Measurements from ENCODE around the gene DHX16.

The DHX16 gene

GRCh38 chr6:30711758-30712380 lies 39.1 kb upstream of the DHX16 start:
- Histone ChIP-seq H3K79me1 (ENCODE audit: low read length) (peaks cover 5% of the 10 kb centered on the region), H3K79me2 (ENCODE audit: control insufficient read depth, insufficient read depth, low read length, poor library complexity) (peaks cover 1% of the 10 kb centered on the region), H3K23ac (ENCODE audit: low read length) (no peak overlapping the region), H3K14ac (ENCODE audit: low read length) (no peak overlapping the region), H2BK120ac (ENCODE audit: insufficient read depth, low read length, poor library complexity) (no peak overlapping the region), H3K9ac (ENCODE audit: low read length) (no peak overlapping the region), H2BK5ac (ENCODE audit: low read depth, low read length, poor library complexity) (no peak overlapping the region), H3K4me3 (ENCODE audit: low read depth, low read length) (no peak overlapping the region), H3K27ac (ENCODE audit: low read depth, low read length) (no peak overlapping the region), H3K4me2 (ENCODE audit: low read length) (no peak overlapping the region), H4K91ac (ENCODE audit: low read depth, low read length) (no peak overlapping the region), H3K36me3 (ENCODE audit: control insufficient read depth in 1 of 2, insufficient read depth in 2 of 2, low read length in 2 of 2) (peaks cover 34 to 45% of the 10 kb centered on the region in 2 experiments), H3K18ac (ENCODE audit: low read length) (no peak overlapping the region), H3K4ac (ENCODE audit: low read depth, low read length) (no peak overlapping the region), H2AK5ac (ENCODE audit: low read length) (no peak overlapping the region), H2AFZ (ENCODE audit: insufficient read depth, low read length, poor library complexity) (no peak overlapping the region), H4K12ac (ENCODE audit: low read depth, low read length) (no peak overlapping the region), H3K4me1 (ENCODE audit: control insufficient read depth in 1 of 2, insufficient read depth in 2 of 2, low read length in 2 of 2) (peaks cover 2 to 5% of the 10 kb centered on the region in 2 experiments), H3K9me3 (ENCODE audit: insufficient read depth, low read depth, low read length) (no peaks in the 10 kb centered on the region), H2BK12ac (ENCODE audit: low read length) (no peak overlapping the region), H3K27me3 (ENCODE audit: insufficient read depth, low read length) (no peaks in the 10 kb centered on the region), H4K8ac (ENCODE audit: low read depth, low read length) (no peak overlapping the region)
- WGBS (ENCODE audit: extremely low coverage, insufficient coverage, insufficient read length), result no CpG with 5 or more reads among the region's 1 CpG
- no peak for DNase-seq

- Histone ChIP-seq H2BK120ac (ENCODE audit: insufficient read depth, low read length, poor library complexity) (no peak overlapping the region), H3K9ac (ENCODE audit: low read length) (no peak overlapping the region), H3K18ac (ENCODE audit: low read length) (no peak overlapping the region), H4K12ac (ENCODE audit: low read depth, low read length) (no peak overlapping the region), H3K27me3 (ENCODE audit: insufficient read depth, low read length) (no peaks in the 10 kb centered on the region), H3K4me3 (ENCODE audit: low read depth, low read length) (no peak overlapping the region), H3K4me1 (ENCODE audit: control insufficient read depth in 1 of 2, insufficient read depth in 2 of 2, low read length in 2 of 2) (peaks cover under 1 to 2% of the 10 kb centered on the region in 2 experiments), H4K8ac (ENCODE audit: low read depth, low read length) (no peak overlapping the region), H3K79me2 (ENCODE audit: control insufficient read depth, insufficient read depth, low read length, poor library complexity) (no peaks in the 10 kb centered on the region), H2BK5ac (ENCODE audit: low read depth, low read length, poor library complexity) (no peak overlapping the region), H3K9me3 (ENCODE audit: insufficient read depth, low read depth, low read length) (no peaks in the 10 kb centered on the region), H3K36me3 (ENCODE audit: control insufficient read depth in 1 of 2, insufficient read depth in 2 of 2, low read length in 2 of 2) (peaks cover 48 to 56% of the 10 kb centered on the region in 2 experiments), H3K4me2 (ENCODE audit: low read length) (no peak overlapping the region), H3K79me1 (ENCODE audit: low read length) (no peaks in the 10 kb centered on the region), H3K4ac (ENCODE audit: low read depth, low read length) (no peak overlapping the region), H3K14ac (ENCODE audit: low read length) (no peak overlapping the region), H2BK12ac (ENCODE audit: low read length) (no peak overlapping the region), H3K27ac (ENCODE audit: low read depth, low read length) (no peak overlapping the region), H2AFZ (ENCODE audit: insufficient read depth, low read length, poor library complexity) (no peak overlapping the region), H4K91ac (ENCODE audit: low read depth, low read length) (no peak overlapping the region), H3K23ac (ENCODE audit: low read length) (no peak overlapping the region), H2AK5ac (ENCODE audit: low read length) (no peak overlapping the region)
- WGBS (ENCODE audit: extremely low coverage, insufficient coverage, insufficient read length), result no CpG with 5 or more reads among the region's 2 CpGs
- no peak for DNase-seq
These were observed 36.5 kb upstream of the DHX16 start for GRCh38 chr6:30709101-30709868.

- H4K12ac ChIP-seq (ENCODE audit: low read depth, low read length), result no peak overlapping the region
- no peaks in the 10 kb centered on the region for H3K9me3 ChIP-seq (ENCODE audit: insufficient read depth, low read depth, low read length)
- no CpG with 5 or more reads among the region's 6 CpGs for WGBS (ENCODE audit: extremely low coverage, insufficient coverage, insufficient read length)
- no peak overlapping the region for H2BK120ac ChIP-seq (ENCODE audit: insufficient read depth, low read length, poor library complexity)
- H3K79me2 ChIP-seq (ENCODE audit: control insufficient read depth, insufficient read depth, low read length, poor library complexity), result no peaks in the 10 kb centered on the region
- no peak overlapping the region for H3K23ac ChIP-seq (ENCODE audit: low read length)
- no peak overlapping the region for H3K18ac ChIP-seq (ENCODE audit: low read length)
- H4K8ac ChIP-seq (ENCODE audit: low read depth, low read length), result no peak overlapping the region
- no peak overlapping the region for H2AFZ ChIP-seq (ENCODE audit: insufficient read depth, low read length, poor library complexity)
- DNase-seq, result no peak
- H3K9ac ChIP-seq (ENCODE audit: low read length), result no peak overlapping the region
- H2AK5ac ChIP-seq (ENCODE audit: low read length), result no peak overlapping the region
- H2BK12ac ChIP-seq (ENCODE audit: low read length), result no peak overlapping the region
- no peak overlapping the region for H3K4me2 ChIP-seq (ENCODE audit: low read length)
- H3K14ac ChIP-seq (ENCODE audit: low read length), result no peak overlapping the region
- no peaks in the 10 kb centered on the region for H3K27me3 ChIP-seq (ENCODE audit: insufficient read depth, low read length)
- no peaks in the 10 kb centered on the region for H3K79me1 ChIP-seq (ENCODE audit: low read length)
- H2BK5ac ChIP-seq (ENCODE audit: low read depth, low read length, poor library complexity), result no peak overlapping the region
- H3K36me3 ChIP-seq (ENCODE audit: control insufficient read depth in 1 of 2, insufficient read depth in 2 of 2, low read length in 2 of 2), result peaks cover 50 to 60% of the 10 kb centered on the region in 2 experiments
- no peak overlapping the region for H3K4me3 ChIP-seq (ENCODE audit: low read depth, low read length)
- no peak overlapping the region for H3K27ac ChIP-seq (ENCODE audit: low read depth, low read length)
- no peak overlapping the region for H3K4ac ChIP-seq (ENCODE audit: low read depth, low read length)
- H4K91ac ChIP-seq (ENCODE audit: low read depth, low read length), result no peak overlapping the region
- peaks cover 2 to 13% of the 10 kb centered on the region in 2 experiments for H3K4me1 ChIP-seq (ENCODE audit: control insufficient read depth in 1 of 2, insufficient read depth in 2 of 2, low read length in 2 of 2)
These were observed 34.6 kb upstream of the DHX16 start for GRCh38 chr6:30707281-30707850.

- Histone ChIP-seq H3K27me3 (ENCODE audit: insufficient read depth, low read length) (no peaks in the 10 kb centered on the region), H3K23ac (ENCODE audit: low read length) (no peak overlapping the region), H4K12ac (ENCODE audit: low read depth, low read length) (no peak overlapping the region), H2AK5ac (ENCODE audit: low read length) (no peak overlapping the region), H4K8ac (ENCODE audit: low read depth, low read length) (no peak overlapping the region), H3K18ac (ENCODE audit: low read length) (no peak overlapping the region), H3K27ac (ENCODE audit: low read depth, low read length) (no peak overlapping the region), H3K79me2 (ENCODE audit: control insufficient read depth, insufficient read depth, low read length, poor library complexity) (no peaks in the 10 kb centered on the region), H3K9me3 (ENCODE audit: insufficient read depth, low read depth, low read length) (no peaks in the 10 kb centered on the region), H3K14ac (ENCODE audit: low read length) (no peak overlapping the region), H4K91ac (ENCODE audit: low read depth, low read length) (no peak overlapping the region), H2BK120ac (ENCODE audit: insufficient read depth, low read length, poor library complexity) (no peak overlapping the region), H3K4me2 (ENCODE audit: low read length) (no peak overlapping the region), H2AFZ (ENCODE audit: insufficient read depth, low read length, poor library complexity) (no peak overlapping the region), H3K4me1 (ENCODE audit: control insufficient read depth in 1 of 2, insufficient read depth in 2 of 2, low read length in 2 of 2) (peaks cover 3 to 13% of the 10 kb centered on the region in 2 experiments), H3K9ac (ENCODE audit: low read length) (no peak overlapping the region), H2BK12ac (ENCODE audit: low read length) (no peak overlapping the region), H3K4ac (ENCODE audit: low read depth, low read length) (no peak overlapping the region), H3K4me3 (ENCODE audit: low read depth, low read length) (no peak overlapping the region), H3K36me3 (ENCODE audit: control insufficient read depth in 1 of 2, insufficient read depth in 2 of 2, low read length in 2 of 2) (peaks cover 37 to 43% of the 10 kb centered on the region in 2 experiments), H3K79me1 (ENCODE audit: low read length) (no peaks in the 10 kb centered on the region), H2BK5ac (ENCODE audit: low read depth, low read length, poor library complexity) (no peak overlapping the region)
- no CpG with 5 or more reads among the region's 4 CpGs for WGBS (ENCODE audit: extremely low coverage, insufficient coverage, insufficient read length)
- no peak for DNase-seq
These were observed 32.8 kb upstream of the DHX16 start for GRCh38 chr6:30705620-30706019.

Data from trophoblast cell (in vitro differentiated cells and primary cell).